ENCODE data around the gene GM2A. TPM values are rescaled to one million over a fixed set of nuclear protein-coding genes. Genes with fewer than 3 reads are reported as not detected.
"Not testable (repeated sequence)": the region's sequence is repeated elsewhere in the genome, so short reads cannot be mapped to it uniquely, and the experiment has no call there.

The GM2A gene
- total RNA-seq, 1 experiment from 2014 or later, result 24.5 TPM

- no peaks in the 10 kb centered on the region for H3K9me3 ChIP-seq (ENCODE audit: insufficient read depth, low read depth)
- no peak overlapping the region for H3K4me2 ChIP-seq
- no peaks in the 10 kb centered on the region for H4K20me1 ChIP-seq (ENCODE audit: insufficient read depth)
- BruUV-seq (replicated peaks), result no TSS peak
- H3K27me3 ChIP-seq (ENCODE audit: insufficient read depth, low read depth), result peaks cover 7% of the 10 kb centered on the region; the same call in 1 of the 2 replicates
- H3F3A ChIP-seq (ENCODE audit: insufficient read depth, low read depth), result no peaks in the 10 kb centered on the region
- peak in 1 of 2 experiments; percentile 45 for DNase-seq
- ChIA-PET POLR2A (ENCODE audit: unreplicated experiment) (no interaction called here), CTCF (no interaction called here)
- H3K79me2 ChIP-seq (ENCODE audit: low read depth), result no peaks in the 10 kb centered on the region
- TF ChIP-seq CTCF (conservative IDR thresholded peaks at IDR 0.05) (no peak), EZH2 (IDR thresholded peaks at IDR 0.05; ENCODE audit: low read depth) (no peak)
- no peaks in the 10 kb centered on the region for H3K9me2 ChIP-seq (ENCODE audit: insufficient read depth)
- intact Hi-C loops (cut with micrococcal nuclease; ENCODE audit: unreplicated experiment), result loop anchor here (10.0 kb wide), 2 partner anchors 230 to 430 kb away; no protein-coding TSS in a partner anchor
- H2AFZ ChIP-seq, result no peak overlapping the region
- H3K36me3 ChIP-seq (ENCODE audit: low read depth), result no peaks in the 10 kb centered on the region
- H3K27ac ChIP-seq, result no peak overlapping the region
- H3K4me3 ChIP-seq, result no peak overlapping the region
- H3K4me1 ChIP-seq (replicated peaks; ENCODE audit: insufficient read depth), result no peaks in the 10 kb centered on the region
Measured at GRCh38 chr5:151234476-151235238, 18.3 kb upstream of the GM2A start.

GRCh38 chr5:151235239-151235571 is 17.8 kb upstream of the GM2A start:
- BruUV-seq (replicated peaks); H3K79me2 ChIP-seq (ENCODE audit: low read depth); H3K36me3 ChIP-seq (ENCODE audit: low read depth); H3F3A ChIP-seq (ENCODE audit: insufficient read depth, low read depth); H4K20me1 ChIP-seq (ENCODE audit: insufficient read depth); H3K4me2 ChIP-seq; H3K9me2 ChIP-seq (ENCODE audit: insufficient read depth); H3K27me3 ChIP-seq (ENCODE audit: insufficient read depth, low read depth); H2AFZ ChIP-seq; H3K4me1 ChIP-seq (replicated peaks; ENCODE audit: insufficient read depth); DNase-seq; POLR2A ChIA-PET (ENCODE audit: unreplicated experiment); H3K4me3 ChIP-seq; H3K27ac ChIP-seq; H3K9me3 ChIP-seq (ENCODE audit: insufficient read depth, low read depth): not testable (repeated sequence)
- CTCF ChIA-PET, result interaction anchor here (0.6 kb wide), 1 partner anchor 58 kb away, joined by 4 read pairs; no protein-coding TSS in a partner anchor
- intact Hi-C loops (cut with micrococcal nuclease; ENCODE audit: unreplicated experiment), result loop anchor here (10.0 kb wide), 2 partner anchors 230 to 430 kb away; no protein-coding TSS in a partner anchor

GRCh38 chr5:151236888-151237287 is 16.1 kb upstream of the GM2A start:
- intact Hi-C loops (cut with micrococcal nuclease; ENCODE audit: unreplicated experiment), result loop anchor here (10.0 kb wide), 2 partner anchors 232 to 432 kb away; no protein-coding TSS in a partner anchor
- POLR2A ChIA-PET (ENCODE audit: unreplicated experiment), result interaction anchor here (0.8 kb wide), 1 partner anchor 533 kb away, joined by 12 read pairs; no protein-coding TSS in a partner anchor
- CTCF ChIA-PET, result no interaction called here

More at GRCh38 chr5:151236888-151237287, 16.1 kb upstream of the GM2A start:
- DNase-seq, result no peak
- Histone ChIP-seq H3K4me1 (replicated peaks; ENCODE audit: insufficient read depth) (peaks cover 7% of the 10 kb centered on the region), H3K4me2 (no peak overlapping the region), H2AFZ (no peak overlapping the region), H3K9me3 (ENCODE audit: insufficient read depth, low read depth) (no peaks in the 10 kb centered on the region), H3K27ac (no peak overlapping the region), H3K9me2 (ENCODE audit: insufficient read depth) (no peaks in the 10 kb centered on the region), H3K79me2 (ENCODE audit: low read depth) (no peaks in the 10 kb centered on the region), H3K4me3 (no peak overlapping the region), H4K20me1 (ENCODE audit: insufficient read depth) (no peaks in the 10 kb centered on the region), H3K27me3 (ENCODE audit: insufficient read depth, low read depth) (peaks cover 7% of the 10 kb centered on the region; the same call in 1 of the 2 replicates), H3F3A (ENCODE audit: insufficient read depth, low read depth) (no peaks in the 10 kb centered on the region), H3K36me3 (ENCODE audit: low read depth) (no peaks in the 10 kb centered on the region)
- TF ChIP-seq EZH2 (IDR thresholded peaks at IDR 0.05; ENCODE audit: low read depth) (no peak), CTCF (conservative IDR thresholded peaks at IDR 0.05) (no peak)
- no TSS peak for BruUV-seq (replicated peaks)
